A549 treated with AZD9567 at 1 μM for 4 hours (cell line): Measurements from ENCODE around the gene CHRM2. TPM values are rescaled to one million over a fixed set of nuclear protein-coding genes. Genes with fewer than 3 reads are reported as not detected.

Source experiments
- total RNA-seq: library from RNA; stranded (reverse); fragments of 200-300 nt; extraction: Qiagen RNA extraction; gene quantifications from 5 replicates; pipeline ENCODE4 v1.2.3, GENCODE V29; 2022; ENCODE audit not compliant: insufficient read depth

CHRM2 gene
- total RNA-seq: not detected in 5 replicates

DNA sequence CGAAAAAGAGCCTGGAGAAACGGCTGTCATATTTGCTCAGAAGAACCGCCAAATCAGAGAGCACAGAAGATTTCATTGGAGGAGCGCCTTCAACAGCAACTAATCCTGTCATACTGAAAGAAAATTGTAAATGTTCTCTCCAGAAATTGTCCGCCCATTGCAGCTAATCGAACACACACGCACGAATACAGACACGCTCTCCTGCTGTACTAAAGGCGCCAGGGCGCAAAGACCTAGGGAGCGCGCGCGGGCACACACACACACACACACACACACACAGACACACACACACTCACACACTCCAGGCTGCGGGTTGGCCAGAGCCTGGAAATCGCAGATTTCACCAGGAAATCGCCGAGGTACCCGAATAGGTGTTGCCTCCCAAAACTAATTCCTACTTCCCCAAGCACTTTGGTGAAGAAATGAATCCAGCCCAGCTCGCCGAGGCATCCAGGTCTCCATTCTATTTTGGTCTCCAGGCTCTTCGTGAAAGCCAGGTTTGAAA is at the start of gene CHRM2:
Gene CHRM2, plus strand, starts transcription at position 157 of the 505 bp plus-strand sequence. CDS start 146,214 bp downstream, outside the sequence.

